H1 (cell line): ENCODE measurements around the gene TMBIM1. TPM values are rescaled to one million over a fixed set of nuclear protein-coding genes. Genes with fewer than 3 reads are reported as not detected.
A peak's percentile ranks its signal among the peaks of the same experiment; 100 is the strongest.

ENCODE experiments used
- CTCF ChIA-PET: fragments of 300-600 bp; sonication (Branson Sonifier 250); formaldehyde crosslinking; loops from one replicate; lab custom pipeline; 2021; ENCODE audit not compliant: partially characterized antibody; lab: Charles Lee
- POLR2A ChIA-PET: fragments of 300-600 bp; sonication (Branson Sonifier 250); formaldehyde crosslinking; loops from one replicate; lab custom pipeline; 2021; ENCODE audit warnings: inconsistent platforms; ENCODE audit not compliant: partially characterized antibody; lab: Charles Lee
- DNase-seq, 2 experiments: peaks; one replicate each; pipeline versions ENCODE4 v3.0.0 to v3.0.0-alpha.2; 2010 to 2022; ENCODE audit warnings: low spot score in 2 of 2, low read depth in 1 of 2, mixed read lengths in 1 of 2
- FAIRE-seq: peaks from 2 replicates; lab custom pipeline; 2011; peaks lifted over from hg19 to GRCh38; lab: Jason Lieb, UNC
- H2AFZ ChIP-seq: 2 replicates; pipeline ENCODE4 v1.8.1; 2012; ENCODE audit warnings: low read length, inconsistent platforms
- H2AK5ac ChIP-seq: 2 replicates; pipeline ENCODE4 v1.6.1; 2013; ENCODE audit warnings: low read depth, low read length
- H2BK120ac ChIP-seq: replicated peaks from 2 replicates; pipeline ENCODE3; 2013; ENCODE audit warnings: low read depth, low read length, inconsistent platforms
- H2BK12ac ChIP-seq: 2 replicates; pipeline ENCODE4 v1.6.1; 2013; ENCODE audit warnings: low read depth, low read length
- H2BK15ac ChIP-seq: 2 replicates; pipeline ENCODE4 v1.6.1; 2013; ENCODE audit warnings: low read length
- H2BK20ac ChIP-seq: 2 replicates; pipeline ENCODE4 v1.6.1; 2013; ENCODE audit warnings: low read length
- H2BK5ac ChIP-seq: 2 replicates; pipeline ENCODE4 v1.6.1; 2013; ENCODE audit warnings: low read depth, low read length
- H3K14ac ChIP-seq: 2 replicates; pipeline ENCODE4 v1.6.1; 2013; ENCODE audit warnings: inconsistent platforms; ENCODE audit not compliant: insufficient read length
- H3K18ac ChIP-seq: 2 replicates; pipeline ENCODE4 v1.6.1; 2013; ENCODE audit warnings: low read length; ENCODE audit errors: extremely low read depth
- H3K23ac ChIP-seq: 2 replicates; pipeline ENCODE4 v1.6.1; 2013; ENCODE audit warnings: inconsistent platforms; ENCODE audit not compliant: insufficient read length
- H3K23me2 ChIP-seq: 2 replicates; pipeline ENCODE4 v1.6.1; 2013; ENCODE audit warnings: low read depth, low read length
- H3K27ac ChIP-seq: 2 replicates; pipeline ENCODE4 v1.6.1; 2011; ENCODE audit warnings: low read depth, low read length, inconsistent platforms
- H3K27me3 ChIP-seq, 4 experiments: replicated peaks in 1 of 4; 1 replicate in 1 of 4; 2 replicates in 3 of 4; pipeline versions ENCODE4 v1.6.1 to v1.8.1; 2011 to 2013; ENCODE audit warnings: low read length in 3 of 4, mild to moderate bottlenecking in 3 of 4, inconsistent platforms in 2 of 4, mixed read lengths in 2 of 4, moderate library complexity in 1 of 4; ENCODE audit not compliant: control insufficient read depth in 3 of 4, insufficient read depth in 3 of 4; ENCODE audit errors: extremely low read depth in 1 of 4
- H3K36me3 ChIP-seq, 4 experiments: 2 replicates each; pipeline versions ENCODE4 v1.6.1 to v1.8.1; 2011 to 2013; ENCODE audit warnings: mild to moderate bottlenecking in 4 of 4, low read length in 3 of 4, moderate library complexity in 2 of 4, control low read depth in 1 of 4, inconsistent platforms in 1 of 4; ENCODE audit not compliant: insufficient read depth in 4 of 4, control insufficient read depth in 2 of 4
- H3K4ac ChIP-seq: replicated peaks from 2 replicates; pipeline ENCODE3; 2013; ENCODE audit warnings: low read length, low read depth, mixed read lengths, inconsistent platforms; ENCODE audit not compliant: insufficient read length
- H3K4me1 ChIP-seq, 4 experiments: replicated peaks in 1 of 4; 1 replicate in 1 of 4; 2 replicates in 3 of 4; pipeline versions ENCODE4 v1.6.1 to v1.8.1; 2011 to 2013; ENCODE audit warnings: low read length in 3 of 4, inconsistent platforms in 2 of 4, mixed read lengths in 1 of 4; ENCODE audit not compliant: insufficient read depth in 4 of 4, control insufficient read depth in 3 of 4
- H3K4me2 ChIP-seq, 2 experiments: 2 replicates each; pipeline versions ENCODE4 v1.6.1 to v1.8.1; 2011 to 2013; ENCODE audit warnings: low read depth in 2 of 2, low read length in 2 of 2, control low read depth in 1 of 2, inconsistent platforms in 1 of 2, mild to moderate bottlenecking in 1 of 2; ENCODE audit not compliant: insufficient read depth in 1 of 2
- H3K4me3 ChIP-seq, 4 experiments: fragments of 200-600, 300-600 bp in 1 of 4; sonication (generic), shearing (Covaris generic), sonication (Bioruptor Twin) in 1 of 4; 2 replicates each; pipeline versions ENCODE4 v1.5.1 to v1.8.1; 2011 to 2016; ENCODE audit warnings: low read length in 4 of 4, low read depth in 3 of 4, control low read depth in 2 of 4, inconsistent platforms in 2 of 4, mild to moderate bottlenecking in 2 of 4, mixed read lengths in 1 of 4, moderate library complexity in 1 of 4; ENCODE audit not compliant: insufficient read depth in 2 of 4; ENCODE audit errors: extremely low read depth in 1 of 4
- H3K56ac ChIP-seq: replicated peaks from 2 replicates; pipeline ENCODE3; 2013; ENCODE audit warnings: low read depth, mild to moderate bottlenecking, mixed read lengths, low read length, inconsistent platforms; ENCODE audit not compliant: insufficient read length
- H3K79me1 ChIP-seq: 2 replicates; pipeline ENCODE4 v1.6.1; 2013; ENCODE audit warnings: low read depth, low read length, control low read depth
- H3K79me2 ChIP-seq, 2 experiments: 2 replicates each; pipeline versions ENCODE4 v1.6.1 to v1.8.1; 2012 to 2013; ENCODE audit warnings: low read length in 2 of 2, mild to moderate bottlenecking in 2 of 2, inconsistent platforms in 1 of 2; ENCODE audit not compliant: insufficient read depth in 2 of 2, control insufficient read depth in 1 of 2
- H3K9ac ChIP-seq, 4 experiments: replicated peaks in 1 of 4; 1 replicate in 1 of 4; 2 replicates in 3 of 4; pipeline versions ENCODE4 v1.6.1 to v1.8.1; 2011 to 2013; ENCODE audit warnings: low read depth in 3 of 4, low read length in 3 of 4, control low read depth in 2 of 4, mild to moderate bottlenecking in 2 of 4, moderate library complexity in 2 of 4, inconsistent platforms in 1 of 4; ENCODE audit errors: extremely low read depth in 1 of 4
- H3K9me3 ChIP-seq, 2 experiments: 2 replicates each; pipeline versions ENCODE4 v1.6.1 to v1.8.1; 2012 to 2013; ENCODE audit warnings: mild to moderate bottlenecking in 2 of 2, moderate library complexity in 2 of 2, control low read depth in 1 of 2, inconsistent platforms in 1 of 2, low read depth in 1 of 2, low read length in 1 of 2, mixed read lengths in 1 of 2; ENCODE audit not compliant: insufficient read depth in 2 of 2
- H4K20me1 ChIP-seq, 2 experiments: replicated peaks in 1 of 2; 2 replicates each; pipeline versions ENCODE3 to v1.8.1; 2011 to 2013; ENCODE audit warnings: inconsistent platforms in 2 of 2, low read length in 2 of 2, mild to moderate bottlenecking in 1 of 2; ENCODE audit not compliant: insufficient read depth in 2 of 2, control insufficient read depth in 1 of 2
- H4K5ac ChIP-seq: 2 replicates; pipeline ENCODE4 v1.6.1; 2013; ENCODE audit warnings: low read length, low read depth, mixed read lengths, inconsistent platforms; ENCODE audit not compliant: insufficient read length
- H4K8ac ChIP-seq: 2 replicates; pipeline ENCODE4 v1.8.0; 2013; ENCODE audit warnings: mild to moderate bottlenecking, moderate library complexity, low read length, inconsistent platforms; ENCODE audit not compliant: insufficient read depth; ENCODE audit errors: extremely low read depth
- H4K91ac ChIP-seq: replicated peaks from 2 replicates; pipeline ENCODE3; 2013; ENCODE audit warnings: low read length, mixed read lengths, inconsistent platforms; ENCODE audit not compliant: insufficient read length
- BACH1 ChIP-seq: IDR thresholded peaks from 2 replicates; pipeline ENCODE4 v1.6.1; 2012; ENCODE audit warnings: low read length, improper control_type of control experiment
- E2F6 ChIP-seq: IDR thresholded peaks from 2 replicates; pipeline ENCODE4 v1.6.1; 2012; ENCODE audit warnings: inconsistent platforms
- GABPA ChIP-seq: IDR thresholded peaks from 2 replicates; pipeline ENCODE4 v1.6.1; 2011; ENCODE audit warnings: mild to moderate bottlenecking, low read length, moderate library complexity, borderline replicate concordance; ENCODE audit not compliant: insufficient read depth
- RBBP5 ChIP-seq: IDR thresholded peaks from 2 replicates; pipeline ENCODE4 v1.7.1; 2012; ENCODE audit warnings: low read depth, mild to moderate bottlenecking, inconsistent platforms, low read length, moderate library complexity, borderline replicate concordance
- SUZ12 ChIP-seq: fragments of 200-600 bp; sonication (generic); IDR thresholded peaks from 2 replicates; pipeline ENCODE4 v1.6.1; 2012; ENCODE audit warnings: mild to moderate bottlenecking, inconsistent platforms, low read length, moderate library complexity, mixed read lengths
- USF2 ChIP-seq: IDR thresholded peaks from 2 replicates; pipeline ENCODE4 v1.6.1; 2011; ENCODE audit warnings: low read length, improper control_type of control experiment
- WGBS, 2 experiments: shearing (Covaris generic) in 1 of 2; methylation state at CpG; one replicate each; pipeline versions ENCODE4 v1.1.6 to v1.1.7; 2013 to 2015; ENCODE audit warnings: low lambda C conversion rate in 2 of 2, mixed read lengths in 2 of 2, inconsistent platforms in 1 of 2, low coverage in 1 of 2, missing lambda C conversion rate in 1 of 2; ENCODE audit not compliant: insufficient replicate concordance in 2 of 2, insufficient coverage in 1 of 2, insufficient read length in 1 of 2; ENCODE audit errors: extremely low coverage in 1 of 2, missing lambda C conversion rate in 1 of 2; 5-methylcytosine and 5-hydroxymethylcytosine counted together
- polyA plus RNA-seq, 7 experiments: library from polyadenylated mRNA; depleted of rRNA in 3 of 7; stranded (reverse) in 5 of 7; unstranded in 2 of 7; fragments of >200 nt in 5 of 7; fragments of 200-250 nt in 2 of 7; gene quantifications; 1 replicate in 5 of 7; 2 replicates in 1 of 7; 4 replicates in 1 of 7; pipeline versions ENCODE4 v1.2.1 to v1.2.3, GENCODE V29; 2011 to 2013; ENCODE audit warnings: missing spikeins in 2 of 7, mixed read lengths in 2 of 7
- total RNA-seq: library from RNA; stranded (reverse); fragmentation: NEBNext Ultra II Directional; extraction: Animal tissue kit (Norgen Biotek cat#: 25700); gene quantifications from 2 replicates; pipeline ENCODE4 v1.2.1, GENCODE V29; 2021

TMBIM1 gene
- total and polyA plus RNA-seq, 2 of the 8 experiments (the other 6 are each of a cell fraction or from before 2014, with no cell fraction given), result 22.1 to 36.8 TPM

GRCh38 chr2:218259099-218259961, 33.0 kb downstream of the TMBIM1 start:
- TF ChIP-seq USF2, result no peak
- no peak for TF ChIP-seq BACH1
- no peak for TF ChIP-seq GABPA
- TF ChIP-seq RBBP5, result no peak
- no peak for TF ChIP-seq E2F6
- no peak for TF ChIP-seq SUZ12
- TF ChIP-seq, all 59 proteins: peak for 0
- Histone ChIP-seq H3K4ac (no peak overlapping the region), H3K27me3 (no peaks in the 10 kb centered on the region), H3K36me3 (peaks cover 4 to 26% (median 10%) of the 10 kb centered on the region in 4 experiments; a peak in 6 of 8 replicates), H4K5ac (no peak overlapping the region), H3K9me3 (no peaks in the 10 kb centered on the region), H4K20me1 (peaks cover 0 to 5% of the 10 kb centered on the region in 2 experiments), H2BK12ac (0 out of 2 replicates have a peak overlapping the region, but pooled peaks have one; percentile 1), H3K79me2 (no peaks in the 10 kb centered on the region), H2BK15ac (0 out of 2 replicates have a peak overlapping the region, but pooled peaks have one; percentile 61), H3K4me2 (no peak overlapping the region; a peak in 1 of 4 replicates), H3K27ac (0 out of 2 replicates have a peak overlapping the region, but pooled peaks have one; percentile 29), H3K14ac (no peak overlapping the region), H4K8ac (no peak overlapping the region; the same call in 1 of the 2 replicates), H3K18ac (no peak overlapping the region), H2BK20ac (no peak overlapping the region), H2AK5ac (peak overlapping the region; percentile 24; the same call in 1 of the 2 replicates), H3K4me1 (peaks cover 3 to 22% (median 15%) of the 10 kb centered on the region in 4 experiments), H3K9ac (no peak overlapping the region), H3K56ac (no peak overlapping the region), H2BK5ac (peak overlapping the region; percentile 31), H2AFZ (no peak overlapping the region), H3K23me2 (no peaks in the 10 kb centered on the region), H2BK120ac (no peak overlapping the region), H4K91ac (no peak overlapping the region), H3K4me3 (no peak overlapping the region), H3K79me1 (no peaks in the 10 kb centered on the region), H3K23ac (no peak overlapping the region)
- no peak for FAIRE-seq
- WGBS, 2 experiments, result 78% methylated on average over 15 of the region's 15 CpGs; no CpG with 5 or more reads in 1 of the 2 experiments
- ChIA-PET POLR2A (interaction anchor here (0.6 to 3.7 kb wide), 6 partner anchors 8 to 91 kb away, joined by 3 to 29 read pairs (median 3); partner anchors contain the start of genes AAMP, ARPC2 and PNKD), CTCF (interaction anchor here (0.6 to 9.0 kb wide), 17 partner anchors 9 to 396 kb away, joined by 3 to 81 read pairs (median 3); partner anchors contain the start of genes AAMP and PNKD)
- DNase-seq, result no peak
